Loucy (cell line): ENCODE results near the gene LRFN4.

Experiments
- EZH2phosphoT487 ChIP-seq: fragments of 200-600 bp; IDR thresholded peaks from 2 replicates; pipeline ENCODE4 v1.6.1; 2018; ENCODE audit warnings: antibody characterized with exemption, mild to moderate bottlenecking, moderate library complexity, borderline replicate concordance
- TF ChIP-seq, protein P1 (sequence below): fragments of 200-600 bp; sonication (generic); conservative IDR thresholded peaks from 2 replicates; pipeline ENCODE4 v1.5.1; 2014; ENCODE audit warnings: mild to moderate bottlenecking, antibody characterized with exemption, low read length

GRCh38 chr11:66842501-66842895, 14.4 kb upstream of the LRFN4 start:
- TF ChIP-seq, protein P1, sequence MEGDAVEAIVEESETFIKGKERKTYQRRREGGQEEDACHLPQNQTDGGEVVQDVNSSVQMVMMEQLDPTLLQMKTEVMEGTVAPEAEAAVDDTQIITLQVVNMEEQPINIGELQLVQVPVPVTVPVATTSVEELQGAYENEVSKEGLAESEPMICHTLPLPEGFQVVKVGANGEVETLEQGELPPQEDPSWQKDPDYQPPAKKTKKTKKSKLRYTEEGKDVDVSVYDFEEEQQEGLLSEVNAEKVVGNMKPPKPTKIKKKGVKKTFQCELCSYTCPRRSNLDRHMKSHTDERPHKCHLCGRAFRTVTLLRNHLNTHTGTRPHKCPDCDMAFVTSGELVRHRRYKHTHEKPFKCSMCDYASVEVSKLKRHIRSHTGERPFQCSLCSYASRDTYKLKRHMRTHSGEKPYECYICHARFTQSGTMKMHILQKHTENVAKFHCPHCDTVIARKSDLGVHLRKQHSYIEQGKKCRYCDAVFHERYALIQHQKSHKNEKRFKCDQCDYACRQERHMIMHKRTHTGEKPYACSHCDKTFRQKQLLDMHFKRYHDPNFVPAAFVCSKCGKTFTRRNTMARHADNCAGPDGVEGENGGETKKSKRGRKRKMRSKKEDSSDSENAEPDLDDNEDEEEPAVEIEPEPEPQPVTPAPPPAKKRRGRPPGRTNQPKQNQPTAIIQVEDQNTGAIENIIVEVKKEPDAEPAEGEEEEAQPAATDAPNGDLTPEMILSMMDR, result no peak
- no peak for TF ChIP-seq EZH2phosphoT487
